Measurements from ENCODE around the gene LNX2.

Gene LNX2

GRCh38 chr13:27536361-27537101, 83.8 kb downstream of the LNX2 start:
- TF ChIP-seq FOXP2 (optimal IDR thresholded peaks at IDR 0.05; ENCODE audit: borderline replicate concordance, extremely low read depth, extremely low read length, insufficient read depth): no peak
- no peak for TF ChIP-seq REST (IDR thresholded peaks at IDR 0.05; ENCODE audit: insufficient read depth in 1 of 2, low read depth in 2 of 2, low read length in 2 of 2)
- TF ChIP-seq SIN3A (IDR thresholded peaks at IDR 0.05; ENCODE audit: borderline replicate concordance, insufficient read depth, low read length): no peak
- no peak for TF ChIP-seq POLR2AphosphoS5 (IDR thresholded peaks at IDR 0.05; ENCODE audit: low read depth, low read length)
- TF ChIP-seq TAF1 (IDR thresholded peaks at IDR 0.05; ENCODE audit: borderline replicate concordance, insufficient read depth, low read length): no peak

- no peak for TF ChIP-seq SIN3A (IDR thresholded peaks at IDR 0.05; ENCODE audit: borderline replicate concordance, insufficient read depth, low read length)
- no peak for TF ChIP-seq FOXP2 (optimal IDR thresholded peaks at IDR 0.05; ENCODE audit: borderline replicate concordance, extremely low read depth, extremely low read length, insufficient read depth)
- TF ChIP-seq POLR2AphosphoS5 (IDR thresholded peaks at IDR 0.05; ENCODE audit: low read depth, low read length): no peak
- no peak for TF ChIP-seq TAF1 (IDR thresholded peaks at IDR 0.05; ENCODE audit: borderline replicate concordance, insufficient read depth, low read length)
- TF ChIP-seq REST (IDR thresholded peaks at IDR 0.05; ENCODE audit: insufficient read depth in 1 of 2, low read depth in 2 of 2, low read length in 2 of 2): no peak
These were observed 84.8 kb downstream of the LNX2 start for GRCh38 chr13:27535546-27535945.

GRCh38 chr13:27534981-27535380, 85.3 kb downstream of the LNX2 start:
- no peak for TF ChIP-seq FOXP2 (optimal IDR thresholded peaks at IDR 0.05; ENCODE audit: borderline replicate concordance, extremely low read depth, extremely low read length, insufficient read depth)
- no peak for TF ChIP-seq POLR2AphosphoS5 (IDR thresholded peaks at IDR 0.05; ENCODE audit: low read depth, low read length)
- TF ChIP-seq TAF1 (IDR thresholded peaks at IDR 0.05; ENCODE audit: borderline replicate concordance, insufficient read depth, low read length): no peak
- no peak for TF ChIP-seq REST (IDR thresholded peaks at IDR 0.05; ENCODE audit: insufficient read depth in 1 of 2, low read depth in 2 of 2, low read length in 2 of 2)
- TF ChIP-seq SIN3A (IDR thresholded peaks at IDR 0.05; ENCODE audit: borderline replicate concordance, insufficient read depth, low read length): no peak

GRCh38 chr13:27534108-27534980, 86.0 kb downstream of the LNX2 start:
- TF ChIP-seq FOXP2 (optimal IDR thresholded peaks at IDR 0.05; ENCODE audit: borderline replicate concordance, extremely low read depth, extremely low read length, insufficient read depth) (no peak), REST (IDR thresholded peaks at IDR 0.05; ENCODE audit: insufficient read depth in 1 of 2, low read depth in 2 of 2, low read length in 2 of 2) (no peak)
